Measurements from ENCODE around the gene DNAJC7. TPM values are rescaled to one million over a fixed set of nuclear protein-coding genes. Genes with fewer than 3 reads are reported as not detected.
A peak's percentile ranks its signal among the peaks of the same experiment; 100 is the strongest.

The DNAJC7 gene
- total RNA-seq, 1 donor from 2014 or later, result 57.6 TPM

DNA sequence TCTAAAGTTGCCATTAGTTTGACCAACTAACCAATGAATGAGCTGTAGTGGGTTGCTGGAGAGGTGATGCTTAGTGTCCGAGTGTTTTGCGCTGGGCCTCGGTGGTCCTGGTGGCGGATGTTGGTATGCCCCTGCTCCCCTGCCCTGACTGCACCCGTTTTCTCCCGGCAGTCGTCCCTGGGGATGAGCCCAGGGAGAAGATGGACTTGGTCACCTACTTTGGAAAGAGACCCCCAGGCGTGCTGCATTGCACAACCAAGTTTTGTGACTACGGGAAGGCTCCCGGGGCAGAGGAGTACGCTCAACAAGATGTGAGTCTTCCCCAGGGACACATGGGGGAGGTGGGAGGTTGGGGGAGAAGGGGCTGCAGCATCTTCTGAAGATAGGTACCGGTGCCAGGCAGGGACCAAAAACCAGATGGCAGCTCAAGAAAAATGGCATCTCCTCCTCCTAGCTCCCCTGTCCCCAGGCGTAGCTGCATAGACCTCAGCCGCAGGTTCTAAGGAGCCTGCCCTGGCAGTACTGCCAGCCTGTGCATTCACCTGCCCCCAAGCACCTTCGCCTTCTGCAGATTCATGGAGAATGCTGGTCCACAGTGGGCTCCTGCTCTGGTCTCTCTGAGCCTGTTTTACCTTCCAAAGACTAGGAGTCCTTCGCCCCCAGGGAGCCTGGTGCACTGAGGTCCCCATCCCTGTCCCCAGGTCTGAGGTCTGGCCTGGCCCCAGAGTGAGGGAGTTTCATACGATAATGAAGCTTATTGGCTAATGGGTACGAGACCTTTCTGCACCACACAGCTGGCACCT, 45.3 kb downstream of the DNAJC7 start:
- TF ChIP-seq, protein P1, sequence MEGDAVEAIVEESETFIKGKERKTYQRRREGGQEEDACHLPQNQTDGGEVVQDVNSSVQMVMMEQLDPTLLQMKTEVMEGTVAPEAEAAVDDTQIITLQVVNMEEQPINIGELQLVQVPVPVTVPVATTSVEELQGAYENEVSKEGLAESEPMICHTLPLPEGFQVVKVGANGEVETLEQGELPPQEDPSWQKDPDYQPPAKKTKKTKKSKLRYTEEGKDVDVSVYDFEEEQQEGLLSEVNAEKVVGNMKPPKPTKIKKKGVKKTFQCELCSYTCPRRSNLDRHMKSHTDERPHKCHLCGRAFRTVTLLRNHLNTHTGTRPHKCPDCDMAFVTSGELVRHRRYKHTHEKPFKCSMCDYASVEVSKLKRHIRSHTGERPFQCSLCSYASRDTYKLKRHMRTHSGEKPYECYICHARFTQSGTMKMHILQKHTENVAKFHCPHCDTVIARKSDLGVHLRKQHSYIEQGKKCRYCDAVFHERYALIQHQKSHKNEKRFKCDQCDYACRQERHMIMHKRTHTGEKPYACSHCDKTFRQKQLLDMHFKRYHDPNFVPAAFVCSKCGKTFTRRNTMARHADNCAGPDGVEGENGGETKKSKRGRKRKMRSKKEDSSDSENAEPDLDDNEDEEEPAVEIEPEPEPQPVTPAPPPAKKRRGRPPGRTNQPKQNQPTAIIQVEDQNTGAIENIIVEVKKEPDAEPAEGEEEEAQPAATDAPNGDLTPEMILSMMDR (conservative IDR thresholded peaks at IDR 0.05; ENCODE audit: low read depth, low read length), result no peak
- DNase-seq (ENCODE audit: low read depth), result no peak
- no peak overlapping the region for H3K4me3 ChIP-seq (ENCODE audit: low read depth, low read length)

DNA sequence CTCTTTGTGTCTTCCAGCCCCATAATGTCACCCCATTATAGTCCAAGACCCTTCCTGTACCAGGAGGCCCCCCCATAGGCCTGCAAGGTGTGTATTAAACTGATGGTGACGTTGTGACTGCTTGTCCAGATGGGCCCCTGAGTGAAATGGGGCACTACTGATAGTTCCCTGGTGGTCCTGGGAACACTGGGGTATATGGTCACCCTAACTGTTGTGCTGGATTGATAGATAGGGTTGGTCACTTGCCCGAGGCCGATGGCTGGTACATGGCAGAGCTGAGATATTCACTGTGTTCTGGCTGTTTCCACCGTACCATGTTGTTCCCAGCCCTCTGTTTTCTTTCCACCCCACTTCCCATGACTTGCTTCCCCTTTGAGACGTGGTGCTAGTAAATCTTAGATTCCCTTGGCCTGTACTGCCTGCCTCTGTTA, 46.3 kb downstream of the DNAJC7 start:
- no peak overlapping the region for H3K4me3 ChIP-seq (ENCODE audit: low read depth, low read length)
- TF ChIP-seq, protein P1 (conservative IDR thresholded peaks at IDR 0.05; ENCODE audit: low read depth, low read length), result no peak
- DNase-seq (ENCODE audit: low read depth), result no peak

DNA sequence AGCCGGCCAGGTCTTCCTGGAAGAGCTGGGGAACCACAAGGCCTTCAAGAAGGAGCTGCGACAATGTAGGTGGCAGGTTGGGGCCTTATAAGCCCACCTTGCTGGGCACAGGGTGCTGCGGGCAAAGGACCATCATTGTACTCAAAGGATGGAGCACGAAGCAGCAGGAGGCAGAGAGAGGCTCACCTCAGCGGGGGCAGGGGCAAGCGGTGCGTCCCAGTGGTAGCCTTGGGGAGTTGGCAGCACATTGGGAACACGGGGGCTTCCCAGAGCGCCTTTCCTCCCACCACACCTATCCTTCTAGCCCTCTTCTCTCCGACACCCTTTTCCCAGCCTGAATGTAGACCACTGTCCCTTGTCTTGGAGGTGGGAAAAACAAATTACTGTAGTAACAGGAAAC, 48.6 kb downstream of the DNAJC7 start:
- no peak for DNase-seq (ENCODE audit: low read depth)
- H3K4me3 ChIP-seq (ENCODE audit: low read depth, low read length), result no peak overlapping the region
- TF ChIP-seq, protein P1 (conservative IDR thresholded peaks at IDR 0.05; ENCODE audit: low read depth, low read length), result no peak

DNA sequence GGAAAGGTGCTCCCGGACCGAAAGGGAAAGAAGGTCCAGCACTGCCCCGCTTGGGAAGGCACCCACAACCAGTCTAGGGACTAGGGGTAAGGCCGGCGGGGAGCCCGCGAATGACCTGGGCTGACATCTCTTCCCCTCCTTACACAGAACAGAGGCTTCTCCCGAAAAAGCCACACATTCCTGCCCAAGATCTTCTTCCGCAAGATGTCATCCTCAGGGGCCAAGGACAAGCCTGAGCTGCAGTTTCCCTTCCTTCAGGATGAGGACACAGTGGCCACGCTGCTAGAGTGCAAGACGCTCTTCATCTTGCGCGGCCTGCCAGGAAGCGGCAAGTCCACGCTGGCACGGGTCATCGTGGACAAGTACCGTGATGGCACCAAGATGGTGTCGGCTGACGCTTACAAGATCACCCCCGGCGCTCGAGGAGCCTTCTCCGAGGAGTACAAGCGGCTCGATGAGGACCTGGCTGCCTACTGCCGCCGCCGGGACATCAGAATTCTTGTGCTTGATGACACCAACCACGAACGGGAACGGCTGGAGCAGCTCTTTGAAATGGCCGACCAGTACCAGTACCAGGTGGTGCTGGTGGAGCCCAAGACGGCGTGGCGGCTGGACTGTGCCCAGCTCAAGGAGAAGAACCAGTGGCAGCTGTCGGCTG, 49.2 kb downstream of the DNAJC7 start:
- TF ChIP-seq, protein P1 (conservative IDR thresholded peaks at IDR 0.05; ENCODE audit: low read depth, low read length), result no peak
- DNase-seq (ENCODE audit: low read depth), result no peak
- peak overlapping the region; percentile 94 for H3K4me3 ChIP-seq (ENCODE audit: low read depth, low read length)

DNA sequence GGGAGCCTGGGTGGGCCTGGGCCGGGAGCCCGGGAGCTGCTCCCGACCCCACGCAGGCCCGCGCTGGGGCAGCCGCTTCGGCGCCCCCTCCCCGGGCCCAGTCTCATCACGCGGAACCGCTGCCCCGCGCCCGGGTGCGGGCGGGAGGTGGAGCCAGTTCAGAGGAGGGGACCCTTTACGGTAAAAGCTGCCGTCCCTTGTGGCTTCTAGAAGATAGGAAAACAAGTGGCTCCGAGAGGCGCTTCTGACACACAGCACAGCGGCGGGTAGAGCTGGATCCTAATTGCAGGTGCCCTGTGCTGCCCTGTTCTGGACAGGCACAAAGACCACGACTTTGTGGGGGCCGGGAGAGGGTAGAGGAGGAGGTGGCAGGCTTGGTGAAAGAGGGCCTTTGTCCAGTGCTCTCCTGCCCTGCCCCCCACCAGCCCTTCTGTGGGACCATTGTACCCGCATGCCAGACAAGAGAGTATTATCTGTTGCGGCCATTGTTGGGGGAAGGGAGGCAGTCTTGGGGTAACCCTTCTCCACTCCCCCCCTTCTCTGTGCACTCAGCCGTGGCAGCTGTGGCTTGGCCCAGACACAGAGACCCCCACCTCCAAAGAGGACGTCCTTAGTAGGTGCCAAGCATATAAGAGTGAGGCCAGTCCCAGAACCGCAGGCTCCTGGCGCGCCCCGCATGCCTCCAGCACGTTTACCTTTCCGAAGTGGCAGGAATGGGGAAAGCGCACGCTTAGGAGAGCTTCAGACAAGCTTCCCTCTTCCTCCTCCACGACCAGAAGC, 49.9 kb downstream of the DNAJC7 start:
- no peak for DNase-seq (ENCODE audit: low read depth)
- TF ChIP-seq, protein P1 (conservative IDR thresholded peaks at IDR 0.05; ENCODE audit: low read depth, low read length), result no peak

DNA sequence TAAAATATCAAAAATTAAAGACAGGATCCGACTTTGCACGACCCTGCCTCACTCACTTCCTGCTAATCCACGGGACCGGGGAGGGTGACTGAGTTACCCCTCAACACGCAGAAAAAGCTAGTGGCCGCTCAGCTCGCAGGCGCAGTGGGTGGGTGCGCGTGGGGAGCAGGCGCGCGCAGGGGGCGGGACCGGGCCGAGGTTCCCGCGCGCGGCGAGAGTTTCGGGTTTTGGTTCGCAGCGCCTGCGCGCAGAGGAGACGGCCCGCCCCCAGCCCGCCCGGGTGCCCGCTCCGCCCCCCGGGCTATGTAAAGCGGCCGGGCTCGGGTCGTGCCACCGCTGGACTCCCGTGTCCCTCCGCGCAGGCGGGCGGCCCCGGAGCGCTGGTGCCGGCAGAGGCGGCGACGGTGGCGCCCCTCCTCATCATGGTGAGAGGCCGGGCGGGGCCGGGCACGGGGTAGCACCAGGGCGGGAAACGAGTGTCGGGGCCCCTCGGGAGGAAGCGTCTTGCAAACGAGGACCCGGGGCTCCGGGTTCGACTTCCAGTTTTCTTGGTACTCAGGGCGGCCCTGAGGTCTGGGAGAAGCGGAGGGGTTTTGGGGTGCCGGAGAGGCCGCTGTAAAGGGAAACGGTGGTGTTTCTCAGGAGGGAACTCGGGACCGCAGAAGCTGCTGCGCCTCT, 50.6 kb downstream of the DNAJC7 start, which contains the start of gene CNP:
Gene CNP (plus strand): TSS at position 333 of the 678 bp plus-strand sequence. CDS start 90 bp downstream, at position 423.
- TF ChIP-seq, protein P1 (conservative IDR thresholded peaks at IDR 0.05; ENCODE audit: low read depth, low read length), result no peak
- DNase-seq (ENCODE audit: low read depth), result no peak
- H3K4me3 ChIP-seq (ENCODE audit: low read depth, low read length), result peak within 1 kb of the TSS; percentile 94

More for the DNA sequence above, 49.9 kb downstream of the DNAJC7 start:
- H3K4me3 ChIP-seq (ENCODE audit: low read depth, low read length), result peak overlapping the region; percentile 94
